Activated T-helper 9 cell treated with anti-CD3 and anti-CD28 coated beads, Interleukin-2, amount 50 U/mL, for 16 hours (primary cell): Measurements from ENCODE around the gene GHRL.

ENCODE experiments used
- DNase-seq: peaks from one replicate; pipeline ENCODE4 v3.0.0-alpha.2; 2020; ENCODE audit warnings: low read depth

GHRL gene

GRCh38 chr3:10327592-10327991 is 34.8 kb upstream of the GHRL start:
- DNase-seq: no peak

GRCh38 chr3:10322352-10322710 is 29.6 kb upstream of the GHRL start:
- DNase-seq: no peak

GRCh38 chr3:10321630-10322351 is 29.0 kb upstream of the GHRL start:
- DNase-seq: no peak

GRCh38 chr3:10320320-10320677 is 27.6 kb upstream of the GHRL start:
- DNase-seq: no peak

GRCh38 chr3:10319804-10320203 is 27.1 kb upstream of the GHRL start:
- DNase-seq: no peak

GRCh38 chr3:10319251-10319650 is 26.5 kb upstream of the GHRL start:
- DNase-seq: no peak

- no peak for DNase-seq
Observed at GRCh38 chr3:10317961-10318350, 25.2 kb upstream of the GHRL start.

- DNase-seq: no peak
Observed at GRCh38 chr3:10317311-10317960, 24.7 kb upstream of the GHRL start.

GRCh38 chr3:10315771-10316344 is 23.1 kb upstream of the GHRL start:
- DNase-seq: no peak

- no peak for DNase-seq
Observed at GRCh38 chr3:10315101-10315500, 22.4 kb upstream of the GHRL start.

- no peak for DNase-seq
Observed at GRCh38 chr3:10312861-10313260, 20.1 kb upstream of the GHRL start.

- DNase-seq: no peak
Observed at GRCh38 chr3:10312391-10312790, 19.6 kb upstream of the GHRL start.

GRCh38 chr3:10311710-10312109 is 19.0 kb upstream of the GHRL start:
- DNase-seq: no peak

- no peak for DNase-seq
Observed at GRCh38 chr3:10310578-10310977, 17.8 kb upstream of the GHRL start.

- DNase-seq: no peak
Observed at GRCh38 chr3:10309736-10310135, 17.0 kb upstream of the GHRL start.

GRCh38 chr3:10308678-10309077 is 15.9 kb upstream of the GHRL start:
- DNase-seq: no peak

GRCh38 chr3:10306156-10306555 is 13.4 kb upstream of the GHRL start:
- DNase-seq: no peak

- no peak for DNase-seq
Observed at GRCh38 chr3:10305331-10305902, 12.7 kb upstream of the GHRL start.

- DNase-seq: no peak
Observed at GRCh38 chr3:10304905-10305304, 12.2 kb upstream of the GHRL start.

GRCh38 chr3:10303785-10304184 is 11.0 kb upstream of the GHRL start:
- DNase-seq: no peak

GRCh38 chr3:10303105-10303504 is 10.4 kb upstream of the GHRL start:
- no peak for DNase-seq

GRCh38 chr3:10300087-10300486 is 7.3 kb upstream of the GHRL start:
- no peak for DNase-seq

- DNase-seq: no peak
Observed at GRCh38 chr3:10299679-10300078, 6.9 kb upstream of the GHRL start.
